GF-D8 (cell line): Measurements from ENCODE around the gene HPSE2.
"Not testable (repeated sequence)": the region's sequence is repeated elsewhere in the genome, so short reads cannot be mapped to it uniquely, and the experiment has no call there.

Experiments
- DNase-seq: peaks from one replicate; lab custom pipeline; 2025; lab: John Stamatoyannopoulos, UW

HPSE2 gene

DNA sequence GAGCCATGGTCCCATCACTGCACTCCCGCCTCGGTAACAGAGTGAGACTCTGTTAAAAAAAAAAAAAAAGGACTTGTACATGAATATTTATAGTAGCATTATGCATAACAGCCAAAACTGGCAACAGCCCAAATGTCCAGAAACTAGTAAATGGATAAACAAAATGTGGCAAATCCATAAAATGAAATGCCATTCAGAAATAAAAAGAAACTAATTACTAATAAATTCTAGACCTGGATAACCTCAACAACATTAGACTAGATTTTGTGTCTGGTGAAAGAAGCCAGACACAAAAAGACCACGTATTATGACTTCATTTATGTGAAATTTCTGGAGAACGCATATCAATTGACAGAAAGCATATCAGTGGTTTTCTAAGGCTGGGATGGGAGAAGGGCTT, 74.5 kb downstream of the HPSE2 start:
- DNase-seq, result no peak

DNA sequence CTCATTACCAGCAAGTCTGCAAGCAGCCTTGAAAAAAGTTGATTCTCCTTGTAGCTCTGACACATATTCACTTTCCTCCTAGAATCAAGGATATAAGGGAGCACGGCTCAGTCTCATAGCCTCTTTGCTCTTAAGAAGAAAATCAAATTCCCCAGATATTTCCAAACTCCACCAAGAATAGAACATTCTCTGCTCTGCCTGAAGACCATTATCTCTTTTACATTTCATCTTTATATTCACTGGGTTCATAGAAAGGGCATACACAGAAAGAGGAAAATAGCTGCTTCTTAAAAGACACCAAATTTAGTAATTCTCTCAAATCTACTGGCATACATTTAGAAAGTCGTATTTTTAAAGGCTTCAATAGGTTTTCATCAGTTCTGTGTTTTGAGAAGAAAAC, 92.0 kb downstream of the HPSE2 start:
- no peak for DNase-seq

DNA sequence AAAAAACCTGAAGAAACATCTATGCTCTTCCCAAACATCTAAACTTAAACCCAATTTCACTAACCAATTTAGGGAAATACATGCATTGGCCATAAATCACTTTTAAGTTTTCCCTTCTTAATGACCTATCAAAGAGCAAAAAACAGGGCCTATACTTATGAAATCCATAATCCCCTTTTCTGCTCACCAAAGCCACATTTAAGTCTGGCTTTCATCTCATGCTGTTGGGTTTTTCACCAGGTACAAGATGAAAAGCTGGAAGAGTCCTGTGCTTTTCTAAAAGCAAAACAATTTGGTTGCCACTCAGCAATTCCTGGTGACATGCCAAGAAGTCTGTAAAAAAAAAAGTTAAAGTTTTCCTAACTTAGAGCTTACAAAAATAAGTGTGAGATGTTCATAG, 92.6 kb downstream of the HPSE2 start:
- DNase-seq, result no peak

DNA sequence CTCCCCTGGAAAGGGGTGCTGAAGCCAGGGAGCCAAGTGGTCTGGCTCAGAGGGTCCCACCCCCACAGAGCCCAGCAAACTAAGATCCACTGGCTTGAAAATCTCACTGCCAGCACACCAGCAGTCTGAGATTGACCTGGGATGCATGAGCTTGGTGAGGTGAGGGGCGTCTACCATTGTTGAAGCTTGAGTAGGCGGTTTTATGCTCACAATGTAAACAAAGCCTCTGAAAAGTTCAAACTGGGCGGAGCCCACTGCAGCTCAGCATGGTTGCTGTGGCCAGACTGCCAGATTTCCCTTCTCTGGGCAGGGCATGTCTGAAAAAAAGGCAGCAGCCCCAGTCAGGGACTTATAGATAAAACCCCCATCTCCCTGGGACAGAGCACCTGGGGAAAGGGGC, 102.8 kb downstream of the HPSE2 start:
- DNase-seq, result not testable (repeated sequence)

DNA sequence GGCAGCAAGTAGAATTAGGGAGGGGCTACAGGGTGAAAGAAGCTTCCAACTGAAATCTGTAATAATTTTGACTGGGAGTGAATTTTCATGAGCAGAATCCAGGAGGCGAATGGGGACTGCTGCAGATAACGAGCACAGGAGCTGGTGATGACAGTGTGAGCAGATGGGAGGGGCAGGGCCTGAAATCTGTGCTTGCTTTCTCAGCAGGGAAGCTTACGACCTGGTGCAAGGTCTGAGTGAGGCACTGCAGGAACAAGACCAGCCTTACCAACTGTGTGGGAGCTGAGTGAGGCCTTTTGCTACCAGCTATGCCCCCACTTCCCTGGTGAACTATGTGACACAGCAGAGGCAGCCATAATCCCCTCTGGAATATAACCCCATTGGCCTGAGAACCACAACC, 109.8 kb downstream of the HPSE2 start:
- DNase-seq, result no peak

DNA sequence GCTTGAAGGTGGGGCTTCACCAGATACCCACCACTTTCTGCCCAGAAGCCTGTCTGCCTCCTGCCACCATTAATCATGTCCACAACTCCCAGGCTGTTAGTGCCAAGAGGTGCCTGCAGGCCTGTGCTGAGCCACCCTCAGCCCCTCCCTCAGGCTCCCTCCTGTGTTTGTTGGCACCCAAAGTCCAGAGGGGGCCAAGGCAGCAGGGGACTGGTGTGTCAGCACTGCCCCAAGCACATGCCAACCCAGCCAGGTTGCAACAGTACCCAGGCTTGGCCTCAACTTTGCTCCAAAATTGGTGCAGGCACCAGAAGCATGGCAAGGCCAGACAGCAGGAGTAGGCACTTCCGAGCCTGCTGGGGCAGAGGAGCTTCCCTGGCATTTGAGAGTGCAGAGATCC, 111.3 kb downstream of the HPSE2 start:
- no peak for DNase-seq

DNA sequence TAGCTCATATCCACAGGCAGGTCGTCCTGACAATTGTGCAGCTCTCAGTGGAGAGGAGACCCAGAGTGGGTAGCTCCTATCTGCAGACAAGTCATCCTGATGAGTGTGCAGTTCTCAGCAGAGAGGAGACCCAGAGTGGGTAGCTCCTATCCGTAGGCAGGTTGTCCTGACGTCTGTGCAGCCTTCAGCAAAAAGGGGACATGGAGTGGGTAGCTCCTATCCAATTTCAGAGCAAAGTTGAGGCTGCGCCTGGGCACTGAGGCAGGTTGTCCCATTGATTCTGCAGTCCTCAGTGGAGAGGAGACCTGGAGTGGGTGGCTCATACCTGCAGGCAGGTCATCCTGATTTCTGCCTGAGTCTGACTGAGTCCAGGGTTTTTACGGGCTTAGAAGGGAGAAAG, 111.8 kb downstream of the HPSE2 start:
- no peak for DNase-seq

DNA sequence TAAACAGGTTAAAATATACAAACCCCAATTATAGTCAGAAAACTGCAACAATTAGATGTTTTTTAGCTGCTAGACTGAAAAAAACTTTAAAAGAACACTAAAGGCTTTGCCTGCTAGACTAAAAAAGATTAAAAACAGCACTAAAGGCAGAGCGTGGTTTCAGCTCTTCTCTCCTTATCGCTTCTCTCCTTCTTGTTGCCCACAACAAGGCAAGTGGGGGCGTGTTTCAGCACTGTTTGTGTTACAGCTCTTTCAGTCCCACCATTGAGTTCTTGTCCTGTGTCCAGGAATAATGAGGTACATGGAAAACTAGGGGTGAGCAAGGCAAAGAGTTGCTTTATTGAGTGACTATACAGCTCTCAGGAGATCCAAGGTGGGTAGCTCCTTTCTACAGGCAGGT, 112.3 kb downstream of the HPSE2 start:
- no peak for DNase-seq

DNA sequence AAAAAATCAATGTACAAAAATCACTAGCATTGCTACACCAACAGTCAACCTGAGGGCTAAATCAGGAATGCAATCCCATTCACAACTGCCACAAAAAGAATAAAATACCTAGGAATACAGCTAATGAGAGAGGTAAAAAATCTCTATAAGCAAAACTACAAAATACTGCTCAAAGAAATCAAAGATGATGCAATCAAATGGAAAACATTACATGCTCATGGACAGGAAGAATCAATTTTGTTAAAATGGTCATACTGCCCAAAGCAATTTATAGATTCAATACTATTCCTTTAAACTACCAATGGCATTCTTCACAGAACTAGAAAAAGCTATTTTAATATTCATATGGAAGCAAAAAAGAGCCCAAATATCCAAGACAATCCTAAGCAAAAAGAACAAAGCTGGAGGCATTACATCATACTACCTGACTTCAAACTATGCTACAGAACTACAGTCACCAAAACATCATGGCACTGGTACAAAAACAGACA, 116.3 kb downstream of the HPSE2 start:
- DNase-seq, result no peak

DNA sequence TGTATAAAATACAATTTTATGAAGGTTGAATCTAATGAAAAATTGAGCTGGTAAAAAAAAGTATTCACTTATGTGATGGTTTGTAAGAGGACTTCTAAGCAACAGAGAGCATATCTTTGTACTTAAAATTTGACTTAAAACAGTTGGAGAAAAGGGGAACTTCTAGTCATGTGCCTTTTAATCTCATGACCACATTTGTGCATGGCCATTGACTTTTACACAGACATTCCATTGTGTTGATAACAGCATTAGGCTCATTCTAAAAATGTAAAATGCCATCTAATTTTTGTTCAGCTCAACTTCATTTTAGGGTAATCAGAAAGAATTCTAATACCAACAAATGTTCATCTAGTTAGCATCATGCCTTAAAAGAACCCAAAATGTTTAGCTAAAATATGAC, 119.9 kb downstream of the HPSE2 start:
- peak; percentile 18 for DNase-seq

DNA sequence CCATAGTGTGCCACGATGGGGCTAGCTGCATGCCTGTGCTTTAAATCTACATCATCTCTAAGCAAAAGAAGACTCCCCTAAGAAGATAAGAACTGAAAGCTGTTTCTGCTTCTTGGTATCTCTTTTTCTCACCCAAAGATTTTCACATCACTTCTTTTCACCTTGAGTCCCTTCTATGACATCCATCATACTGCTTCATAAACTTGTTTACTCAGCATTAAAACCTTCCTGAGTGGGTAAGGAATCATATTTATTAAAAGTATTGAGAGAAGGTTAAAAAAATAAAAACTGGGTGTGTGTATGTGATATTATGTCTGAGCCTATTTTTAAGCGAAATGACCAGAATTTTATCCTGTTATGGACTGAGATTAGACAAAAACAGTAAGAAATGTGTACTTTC, 150.3 kb downstream of the HPSE2 start:
- no peak for DNase-seq

DNA sequence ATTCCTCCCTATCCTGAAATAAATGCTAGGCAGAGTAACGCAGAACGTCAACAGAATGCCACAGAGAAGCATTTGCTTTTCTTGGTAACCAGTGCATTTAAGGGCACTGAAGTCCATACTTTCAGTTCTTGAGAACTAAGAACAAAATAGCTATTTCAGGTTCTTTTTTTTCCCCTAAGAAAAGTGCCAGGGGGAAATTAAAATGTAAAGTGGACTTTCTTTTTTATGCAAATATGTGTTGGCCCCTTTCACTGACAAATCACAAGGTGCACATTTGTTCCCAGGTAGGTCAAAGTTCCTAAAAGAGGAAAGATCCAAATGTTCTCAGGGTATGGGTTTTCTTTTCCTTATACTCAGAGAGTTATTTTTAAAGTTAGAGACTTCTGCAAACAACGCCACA, 151.5 kb downstream of the HPSE2 start:
- DNase-seq, result no peak

DNA sequence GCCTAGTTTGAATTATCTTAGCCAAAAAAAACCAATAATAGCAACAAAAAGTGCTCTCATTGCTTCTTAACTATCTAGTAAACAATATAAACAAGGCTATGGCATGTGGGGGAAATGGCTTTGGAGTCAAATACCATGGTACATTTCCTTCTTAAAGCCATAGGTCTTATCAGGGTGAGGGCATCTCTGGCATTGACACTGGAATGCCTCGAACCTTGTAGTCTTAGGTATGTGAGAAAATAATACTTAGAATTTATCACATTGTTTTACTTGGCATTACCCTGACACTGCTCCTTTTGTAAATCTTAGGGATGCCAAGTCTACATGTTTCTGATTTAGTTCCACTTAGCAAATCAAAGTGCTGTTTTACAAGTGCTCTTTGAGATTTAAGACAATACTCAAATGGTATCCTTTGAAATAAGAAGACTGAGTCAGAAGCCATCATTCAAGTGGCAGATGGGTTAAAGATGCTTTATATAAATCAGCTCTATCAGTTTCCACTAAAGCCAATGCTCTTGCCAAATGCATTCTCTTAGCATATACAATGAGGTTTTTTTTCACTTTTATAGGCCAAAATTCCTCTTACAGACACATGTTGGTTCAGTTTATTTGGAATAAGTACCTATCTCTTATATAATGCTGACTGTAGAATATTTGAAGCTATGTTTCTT, 155.2 kb downstream of the HPSE2 start:
- no peak for DNase-seq

DNA sequence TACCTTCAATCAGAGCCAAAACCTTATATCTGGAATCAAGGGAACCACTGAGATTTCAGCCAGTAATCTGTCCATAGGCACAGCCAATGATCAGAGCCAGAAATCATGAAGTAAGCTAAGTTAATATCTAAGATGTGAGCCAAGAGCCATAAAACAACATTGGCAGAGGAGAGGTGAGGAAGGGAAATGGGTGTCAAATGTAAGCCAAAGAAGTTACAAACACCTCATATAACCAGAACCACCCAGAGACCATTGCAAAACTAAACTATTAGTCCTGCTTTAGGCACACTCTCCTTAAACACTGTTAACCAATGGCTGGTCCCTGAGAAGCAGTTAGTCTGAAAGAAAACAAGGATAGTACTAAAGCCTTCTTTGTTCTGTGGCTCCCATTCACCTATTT, 173.1 kb downstream of the HPSE2 start:
- no peak for DNase-seq

DNA sequence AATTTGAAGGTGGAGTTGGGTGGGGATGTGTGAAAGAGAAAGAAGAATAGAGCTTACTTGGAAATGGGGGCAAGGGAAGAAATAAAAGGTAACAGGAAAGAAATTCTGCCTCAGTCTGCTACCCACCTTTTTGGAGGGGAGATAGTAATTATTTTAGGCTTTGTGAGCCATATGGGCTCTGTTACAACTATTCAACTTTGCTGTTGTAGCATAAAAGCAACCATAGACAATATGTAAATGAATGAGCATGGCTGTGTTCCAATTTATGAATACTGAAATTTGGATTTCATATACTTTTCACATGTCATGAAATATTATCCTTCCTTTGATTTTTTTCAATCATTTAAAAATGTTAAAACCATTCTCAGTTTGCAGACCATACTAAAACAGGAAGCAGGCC, 176.9 kb downstream of the HPSE2 start:
- no peak for DNase-seq

DNA sequence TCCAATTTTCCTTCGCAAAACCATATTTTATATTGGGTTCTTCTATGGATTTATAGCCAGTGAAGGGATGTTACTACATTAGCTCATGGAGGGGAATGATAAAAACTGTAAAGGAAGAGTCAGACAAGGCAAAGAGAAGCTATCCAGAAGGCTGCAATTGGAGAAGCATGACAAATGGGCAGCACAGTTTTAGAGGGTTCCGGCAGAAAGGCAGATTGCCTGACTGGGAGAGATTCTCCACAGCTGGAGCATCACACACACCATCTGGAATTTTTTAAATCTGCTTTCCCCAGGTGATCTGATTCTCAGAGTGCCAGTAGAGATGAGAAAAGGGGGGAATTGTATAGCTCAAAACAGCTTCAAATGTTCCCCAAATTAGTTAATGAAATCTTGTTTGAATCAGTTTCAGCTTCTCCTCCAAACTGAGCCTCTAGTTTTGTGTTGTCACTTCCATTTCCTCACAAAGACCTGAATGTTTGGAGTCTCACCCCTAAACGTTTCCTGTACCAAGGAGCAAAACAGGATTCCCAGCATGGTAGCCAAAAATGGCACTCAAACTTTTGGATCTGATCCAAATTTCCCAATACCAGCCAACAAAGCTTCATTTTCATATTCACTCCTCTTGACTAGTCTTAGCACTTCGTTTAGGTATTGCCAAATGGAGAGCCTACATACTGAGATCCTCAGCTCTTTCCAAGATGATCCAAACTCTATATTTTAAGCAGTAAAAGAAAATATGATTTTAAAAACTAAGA, 177.5 kb downstream of the HPSE2 start:
- no peak for DNase-seq

DNA sequence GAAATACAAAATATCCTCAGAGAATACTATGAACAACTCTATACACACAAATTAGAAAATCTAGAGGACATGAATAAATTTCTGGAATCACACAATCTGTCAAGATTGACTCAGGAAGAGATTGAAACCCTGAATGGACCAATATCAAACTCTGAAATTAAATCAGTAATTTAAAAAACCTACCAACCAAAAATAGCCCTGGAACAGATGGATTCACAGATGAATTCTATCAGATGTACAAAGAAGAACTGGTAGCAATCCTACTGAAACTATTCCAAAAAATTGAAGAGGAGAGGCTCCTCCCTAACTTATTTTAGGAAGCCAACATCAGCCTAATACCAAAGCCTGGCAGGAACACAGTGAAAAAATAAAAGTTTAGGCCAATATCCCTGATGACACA, 190.0 kb downstream of the HPSE2 start:
- DNase-seq, result no peak

DNA sequence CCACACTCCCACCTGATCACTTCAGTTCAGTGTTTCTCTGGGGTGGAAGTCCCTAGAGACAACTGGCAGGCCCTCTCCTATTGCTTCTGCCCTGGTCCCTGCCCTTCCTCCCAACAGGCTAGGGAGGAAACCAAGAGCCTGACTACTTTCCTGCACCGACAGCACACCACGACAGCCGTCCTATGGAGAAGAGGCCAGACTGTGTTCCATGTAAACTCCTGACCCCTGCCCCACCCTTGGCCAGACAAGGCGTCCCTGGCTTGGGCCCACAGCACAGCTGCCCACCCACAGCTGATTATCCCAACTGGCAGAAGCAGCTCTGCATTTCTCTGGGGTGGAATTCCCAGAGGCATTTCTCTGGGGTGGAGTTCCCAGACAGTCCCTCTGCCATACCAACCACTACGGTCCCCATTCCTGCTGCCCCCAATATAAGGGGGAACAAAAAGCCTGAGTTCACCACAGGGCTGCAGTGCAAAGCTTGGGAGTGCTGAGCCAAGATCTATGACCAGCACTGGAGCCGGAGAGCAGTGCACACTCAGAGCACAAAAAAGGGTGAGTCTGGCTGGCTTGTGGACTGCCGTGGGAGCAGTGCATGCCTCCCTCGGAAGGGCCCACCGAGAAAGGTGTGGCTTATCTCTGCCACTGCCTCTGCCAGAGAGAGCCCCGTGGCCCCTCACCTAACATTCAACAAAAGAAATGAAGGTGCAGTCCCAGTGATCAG, 193.4 kb downstream of the HPSE2 start:
- DNase-seq, result no peak

DNA sequence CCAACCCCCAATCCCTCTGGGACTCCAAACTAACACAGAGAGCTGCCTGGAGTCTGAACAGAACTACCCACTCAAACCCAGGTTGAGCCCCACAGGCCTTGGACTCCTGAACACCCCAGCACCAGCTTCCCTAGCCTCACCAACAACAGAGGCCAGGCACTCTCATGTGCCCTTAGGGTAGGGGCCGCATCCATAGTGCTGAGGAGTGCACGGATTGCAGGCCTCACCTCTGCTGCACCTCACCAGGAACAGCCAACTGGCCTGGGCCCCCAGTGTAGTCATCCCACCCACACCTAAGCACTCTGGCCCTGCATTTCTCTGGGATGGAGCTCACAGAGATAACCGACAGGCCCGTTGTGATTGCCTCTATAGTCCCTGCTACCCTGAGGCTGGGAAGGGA, 194.2 kb downstream of the HPSE2 start:
- DNase-seq, result no peak

DNA sequence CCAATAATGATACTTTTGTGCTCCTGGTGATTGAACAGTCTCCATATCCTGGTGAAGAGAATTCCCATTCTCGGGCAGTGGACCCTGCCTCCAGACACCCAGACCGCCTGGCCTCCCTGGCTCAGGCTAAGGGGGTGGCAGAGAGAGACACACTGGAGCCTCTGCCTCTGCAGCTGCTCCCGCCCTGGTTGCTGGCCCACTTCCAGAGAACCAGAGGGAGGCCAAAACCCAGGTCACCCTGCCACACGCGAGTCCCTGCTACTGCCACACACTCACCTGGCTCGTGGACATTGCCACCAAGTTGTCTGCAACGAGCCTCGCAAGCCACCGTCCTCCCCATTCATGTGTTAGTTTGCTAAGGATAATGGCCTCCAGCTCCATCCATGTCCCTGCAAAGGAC, 221.8 kb downstream of the HPSE2 start:
- DNase-seq, result no peak

DNA sequence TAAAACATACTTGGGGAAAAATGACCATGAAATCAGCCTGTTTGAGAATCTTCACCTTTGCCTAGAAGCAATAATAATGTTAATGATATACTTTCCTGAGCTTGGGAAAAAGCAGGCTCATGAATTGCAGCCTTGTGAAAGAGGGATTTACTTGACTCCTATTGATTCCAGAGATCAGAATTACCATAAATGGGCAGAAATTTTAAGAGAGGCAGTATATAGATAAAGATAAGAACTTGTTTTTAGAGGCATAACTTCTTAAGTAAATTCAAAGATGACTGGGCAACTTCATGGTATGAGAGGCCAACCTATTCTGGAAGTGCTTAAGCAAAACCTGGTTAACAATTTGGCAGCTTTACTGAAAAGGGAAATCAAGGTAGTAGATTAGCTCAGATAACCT, 225.4 kb downstream of the HPSE2 start:
- DNase-seq, result no peak

DNA sequence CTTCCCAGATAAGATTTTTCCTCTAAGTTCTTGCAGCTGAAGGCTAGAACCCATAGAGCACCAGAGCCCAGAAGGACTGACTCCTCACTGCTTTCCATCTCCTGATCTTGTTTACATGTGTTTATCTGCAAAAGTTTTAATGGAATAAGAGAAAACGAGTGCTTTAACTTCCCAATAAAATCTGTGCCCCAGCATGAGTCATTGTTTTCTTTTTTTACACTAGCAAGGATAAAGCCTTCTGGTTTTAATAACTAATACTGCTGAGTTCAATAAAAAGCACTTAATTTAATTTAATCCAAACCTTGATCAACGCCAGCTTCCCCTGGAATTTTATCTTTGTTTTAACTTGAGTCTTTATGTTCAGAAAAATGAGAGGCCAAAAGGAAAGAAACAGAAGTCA, 227.6 kb downstream of the HPSE2 start:
- no peak for DNase-seq

DNA sequence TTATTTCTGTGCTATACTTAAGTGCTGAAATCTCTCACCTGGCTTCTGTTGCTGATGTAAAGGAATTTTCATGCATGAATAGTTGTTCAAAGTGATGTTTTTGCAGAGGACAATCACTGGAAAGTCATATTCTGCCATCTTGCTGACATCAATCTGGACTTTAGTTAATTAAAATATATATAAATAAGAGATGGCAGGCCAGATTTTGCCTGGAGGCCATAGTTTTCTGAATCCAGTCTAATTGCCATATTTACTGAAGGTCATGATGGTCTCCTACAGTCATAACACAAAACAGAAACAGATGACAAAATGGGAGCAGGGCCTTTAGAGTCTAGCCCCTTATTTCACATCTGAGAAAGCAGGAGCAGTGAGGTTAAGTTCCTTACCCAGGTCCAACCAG, 228.2 kb downstream of the HPSE2 start:
- no peak for DNase-seq
